ENCODE measurements around the gene UBAC1.
"Not testable (repeated sequence)": the region's sequence is repeated elsewhere in the genome, so short reads cannot be mapped to it uniquely, and the experiment has no call there.

UBAC1 gene

GRCh38 chr9:135896205-135896604, 65.0 kb downstream of the UBAC1 start:
- DNase-seq = no peak

GRCh38 chr9:135895202-135895848, 65.8 kb downstream of the UBAC1 start:
- no peak for DNase-seq

- DNase-seq = no peak
Measured at GRCh38 chr9:135893104-135893503, 68.1 kb downstream of the UBAC1 start.

- not testable (repeated sequence) for DNase-seq
Measured at GRCh38 chr9:135892327-135892726, 68.8 kb downstream of the UBAC1 start.

- no peak for DNase-seq
Measured at GRCh38 chr9:135891027-135891631, 70.0 kb downstream of the UBAC1 start.

GRCh38 chr9:135890190-135891026, 70.8 kb downstream of the UBAC1 start:
- no peak for DNase-seq

- no peak for DNase-seq
Measured at GRCh38 chr9:135889564-135890189, 71.5 kb downstream of the UBAC1 start.

- DNase-seq = no peak
Measured at GRCh38 chr9:135888766-135889394, 72.3 kb downstream of the UBAC1 start.

GRCh38 chr9:135888126-135888765, 72.9 kb downstream of the UBAC1 start:
- DNase-seq = no peak

GRCh38 chr9:135887585-135888050, 73.6 kb downstream of the UBAC1 start:
- no peak for DNase-seq

- DNase-seq = no peak
Measured at GRCh38 chr9:135887021-135887507, 74.1 kb downstream of the UBAC1 start.

GRCh38 chr9:135886147-135886981, 74.8 kb downstream of the UBAC1 start:
- DNase-seq = peak; percentile 48

GRCh38 chr9:135885100-135885853, 75.9 kb downstream of the UBAC1 start:
- DNase-seq = peak; percentile 55

- DNase-seq = peak; percentile 48
Measured at GRCh38 chr9:135884328-135885035, 76.7 kb downstream of the UBAC1 start.

- DNase-seq = no peak
Measured at GRCh38 chr9:135883410-135884089, 77.6 kb downstream of the UBAC1 start.

Measured in fibroblast of skin of right biceps (primary cell).